ENCODE measurements around the gene SLC35E1. TPM values are rescaled to one million over a fixed set of nuclear protein-coding genes. Genes with fewer than 3 reads are reported as not detected.
"Not testable (repeated sequence)": the region's sequence is repeated elsewhere in the genome, so short reads cannot be mapped to it uniquely, and the experiment has no call there.

The SLC35E1 gene
- total RNA-seq, 1 donor from 2014 or later = 70.0 TPM

DNA sequence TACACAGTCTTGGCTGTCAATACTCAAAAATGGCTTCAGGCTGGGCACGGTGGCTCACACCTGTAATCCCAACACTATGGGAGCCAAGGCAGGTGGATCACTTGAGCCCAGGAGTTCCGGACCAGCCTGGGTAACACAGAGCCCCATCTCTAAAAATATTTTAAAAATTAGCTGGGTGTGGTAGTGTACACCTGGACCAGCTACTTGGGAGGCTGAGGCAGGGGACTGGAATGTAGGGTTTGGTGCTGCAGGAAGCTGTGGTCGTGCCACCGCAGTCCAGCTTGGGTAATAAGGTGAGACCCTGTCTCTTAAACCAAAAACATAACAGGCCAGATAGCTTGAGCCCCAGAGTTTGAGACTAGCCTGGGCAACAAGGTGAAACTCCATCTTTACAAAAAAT lies 23.3 kb downstream of the SLC35E1 start:
- no peak overlapping the region for H3K4me3 Mint-ChIP-seq (ENCODE audit: unreplicated experiment)
- no peak for DNase-seq (ENCODE audit: low spot score)
- TF ChIP-seq CTCF (IDR thresholded peaks at IDR 0.05) = no peak
- H3K36me3 Mint-ChIP-seq (ENCODE audit: low read depth) = peaks cover 17% of the 10 kb centered on the region
- no peaks in the 10 kb centered on the region for H3K27me3 Mint-ChIP-seq (ENCODE audit: low read depth)
- H3K4me1 Mint-ChIP-seq (ENCODE audit: low read depth) = peaks cover 6% of the 10 kb centered on the region
- no peak overlapping the region for H3K27ac Mint-ChIP-seq (ENCODE audit: unreplicated experiment)
- H3K9me3 Mint-ChIP-seq (ENCODE audit: low read depth) = no peaks in the 10 kb centered on the region

DNA sequence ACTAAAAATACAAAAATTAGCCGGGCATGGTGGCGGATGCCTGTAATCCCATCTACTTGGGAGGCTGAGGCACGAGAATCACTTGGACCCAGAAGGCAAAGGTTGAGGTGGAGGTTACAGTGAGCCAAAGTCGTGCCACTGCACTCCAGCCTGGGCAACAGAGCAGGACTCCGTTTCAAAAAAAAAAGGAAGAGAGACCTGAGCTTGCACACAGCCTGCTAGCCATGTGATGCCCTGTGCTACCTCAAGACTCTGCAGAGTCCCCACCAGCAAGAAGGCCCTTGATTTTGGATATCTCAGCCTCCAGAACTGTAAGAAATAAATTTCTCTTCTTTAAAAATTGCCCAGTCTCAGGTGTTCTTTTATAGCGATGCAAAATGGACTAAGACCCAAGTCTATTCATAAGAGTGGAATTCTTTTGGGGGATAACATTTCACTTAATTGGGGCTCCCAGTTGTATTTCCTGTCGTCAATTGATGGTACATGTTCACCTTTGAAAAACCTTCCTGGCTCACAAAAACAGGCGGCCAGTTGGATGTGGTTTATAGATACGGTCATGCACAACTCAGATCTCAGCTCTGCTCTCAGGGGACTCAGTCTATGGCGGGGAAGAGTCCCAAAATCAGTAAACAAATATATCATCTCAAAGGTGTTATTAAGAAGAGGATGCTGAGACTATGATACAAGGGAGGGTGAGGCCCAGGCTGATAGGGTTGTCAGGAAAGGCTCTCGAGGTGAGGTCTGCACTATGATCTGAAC lies 27.6 kb downstream of the SLC35E1 start:
- Mint-ChIP-seq H3K27me3 (ENCODE audit: low read depth) (no peaks in the 10 kb centered on the region), H3K27ac (ENCODE audit: unreplicated experiment) (peak overlapping the region; percentile 22), H3K36me3 (ENCODE audit: low read depth) (peaks cover 2% of the 10 kb centered on the region), H3K9me3 (ENCODE audit: low read depth) (no peaks in the 10 kb centered on the region), H3K4me3 (ENCODE audit: unreplicated experiment) (no peak overlapping the region), H3K4me1 (ENCODE audit: low read depth) (peaks cover 31% of the 10 kb centered on the region)
- no peak for TF ChIP-seq CTCF (IDR thresholded peaks at IDR 0.05)
- DNase-seq (ENCODE audit: low spot score) = no peak

- DNase-seq (ENCODE audit: low spot score); H3K27me3 Mint-ChIP-seq (ENCODE audit: low read depth); H3K9me3 Mint-ChIP-seq (ENCODE audit: low read depth); H3K36me3 Mint-ChIP-seq (ENCODE audit: low read depth): not testable (repeated sequence)
- H3K4me1 Mint-ChIP-seq (ENCODE audit: low read depth) = peaks cover 33% of the 10 kb centered on the region
- peak overlapping the region; percentile 19 for H3K4me3 Mint-ChIP-seq (ENCODE audit: unreplicated experiment)
- peak overlapping the region; percentile 32 for H3K27ac Mint-ChIP-seq (ENCODE audit: unreplicated experiment)
Observed at GRCh38 chr19:16543734-16544133, 28.5 kb downstream of the SLC35E1 start.

DNA sequence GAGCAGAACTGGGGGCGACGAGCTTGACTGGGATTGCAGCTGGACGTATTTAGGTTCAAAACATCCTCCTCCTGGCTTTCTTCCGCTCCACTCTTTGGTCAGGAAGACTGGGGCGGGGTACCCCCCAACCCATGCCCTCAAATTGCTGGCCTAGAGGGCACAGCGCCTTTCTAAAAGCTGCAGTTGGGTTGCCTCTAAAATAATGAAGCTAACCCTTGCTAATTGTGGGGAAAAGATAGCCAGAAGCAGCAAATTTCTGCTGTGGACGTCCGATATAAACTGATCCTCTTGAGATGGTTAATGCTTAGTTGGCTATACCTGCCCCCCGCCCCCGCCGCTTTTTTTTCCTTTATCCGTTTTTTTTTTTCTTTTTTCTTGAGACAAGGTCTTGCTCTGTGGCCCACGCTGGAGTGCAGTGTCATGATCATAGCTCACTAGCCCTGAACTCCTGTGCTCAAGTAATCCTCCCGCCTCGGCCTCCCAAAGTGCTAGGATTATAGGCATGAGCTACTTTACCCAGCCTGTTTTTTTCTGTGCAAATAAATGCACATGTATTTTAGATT lies 29.2 kb downstream of the SLC35E1 start:
- H3K27me3 Mint-ChIP-seq (ENCODE audit: low read depth) = no peaks in the 10 kb centered on the region
- TF ChIP-seq CTCF (IDR thresholded peaks at IDR 0.05) = no peak
- DNase-seq (ENCODE audit: low spot score) = no peak
- H3K27ac Mint-ChIP-seq (ENCODE audit: unreplicated experiment) = peak overlapping the region; percentile 90
- peaks cover 7% of the 10 kb centered on the region for H3K36me3 Mint-ChIP-seq (ENCODE audit: low read depth)
- no peaks in the 10 kb centered on the region for H3K9me3 Mint-ChIP-seq (ENCODE audit: low read depth)
- peaks cover 33% of the 10 kb centered on the region for H3K4me1 Mint-ChIP-seq (ENCODE audit: low read depth)
- H3K4me3 Mint-ChIP-seq (ENCODE audit: unreplicated experiment) = peak overlapping the region; percentile 86

DNA sequence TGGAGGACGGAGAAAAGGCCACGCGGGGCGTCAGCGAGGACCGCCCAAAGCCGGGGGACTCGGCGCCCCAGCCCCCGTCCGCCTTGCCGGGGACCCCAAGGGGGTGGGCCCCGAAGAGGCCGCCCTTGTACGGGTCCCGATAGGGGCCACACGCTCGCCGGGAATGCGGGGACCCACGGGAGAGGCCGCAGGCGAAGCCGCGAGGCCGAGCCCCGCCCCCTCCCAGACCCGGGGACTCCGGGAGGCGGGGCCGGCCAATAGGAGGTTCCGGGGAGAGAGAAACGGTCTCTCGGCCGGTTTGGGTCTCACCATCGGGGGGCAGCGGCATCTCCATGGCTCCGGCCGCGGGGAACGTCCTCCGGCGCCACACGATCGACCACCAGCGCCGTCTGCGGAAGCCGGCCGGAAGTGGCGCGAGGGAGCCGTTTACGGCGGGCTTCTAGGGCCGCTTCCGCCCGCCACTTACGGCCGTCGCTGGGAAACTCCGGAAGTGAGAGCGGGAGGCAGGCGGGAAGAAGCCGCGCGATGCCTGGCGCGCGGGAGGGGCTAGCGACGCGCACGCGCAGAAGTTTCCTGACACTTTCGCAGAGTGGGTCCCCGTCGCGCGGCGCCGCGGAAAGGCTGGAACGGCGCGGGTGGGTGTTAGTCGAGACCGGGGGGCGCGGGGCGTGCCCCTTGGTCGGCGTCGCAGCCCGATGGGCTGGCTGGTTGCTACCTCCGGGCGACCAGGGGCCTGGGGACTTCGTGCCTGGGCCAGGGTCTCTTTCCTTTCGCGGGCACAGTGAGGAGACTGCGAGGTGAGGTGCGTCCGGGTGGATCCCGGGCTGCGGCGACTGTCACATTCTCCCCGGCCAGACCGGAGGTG lies 29.9 kb downstream of the SLC35E1 start, which contains the start of gene CHERP:
Gene CHERP (minus strand): TSS at position 393 of the 865 bp plus-strand sequence. CDS start 59 bp downstream, at position 334.
- peak; percentile 22 for TF ChIP-seq CTCF (IDR thresholded peaks at IDR 0.05)
- Mint-ChIP-seq H3K36me3 (ENCODE audit: low read depth) (peaks cover 8% of the 10 kb centered on the region), H3K9me3 (ENCODE audit: low read depth) (no peaks in the 10 kb centered on the region), H3K4me1 (ENCODE audit: low read depth) (peaks cover 33% of the 10 kb centered on the region), H3K27ac (ENCODE audit: unreplicated experiment) (peak within 1 kb of the TSS; percentile 93), H3K27me3 (ENCODE audit: low read depth) (no peaks in the 10 kb centered on the region), H3K4me3 (ENCODE audit: unreplicated experiment) (peak within 1 kb of the TSS; percentile 86)
- peak; percentile 97 for DNase-seq (ENCODE audit: low spot score)

Data from chondrocyte (in vitro differentiated cells).